IPS-NIHi7 (cell line): ENCODE measurements around the gene ATP6V0D1.

ENCODE experiments used
- DNase-seq: peaks from one replicate; pipeline ENCODE4 v3.0.0; 2012; ENCODE audit warnings: mixed read lengths; ENCODE audit errors: extremely low spot score

The ATP6V0D1 gene

DNA sequence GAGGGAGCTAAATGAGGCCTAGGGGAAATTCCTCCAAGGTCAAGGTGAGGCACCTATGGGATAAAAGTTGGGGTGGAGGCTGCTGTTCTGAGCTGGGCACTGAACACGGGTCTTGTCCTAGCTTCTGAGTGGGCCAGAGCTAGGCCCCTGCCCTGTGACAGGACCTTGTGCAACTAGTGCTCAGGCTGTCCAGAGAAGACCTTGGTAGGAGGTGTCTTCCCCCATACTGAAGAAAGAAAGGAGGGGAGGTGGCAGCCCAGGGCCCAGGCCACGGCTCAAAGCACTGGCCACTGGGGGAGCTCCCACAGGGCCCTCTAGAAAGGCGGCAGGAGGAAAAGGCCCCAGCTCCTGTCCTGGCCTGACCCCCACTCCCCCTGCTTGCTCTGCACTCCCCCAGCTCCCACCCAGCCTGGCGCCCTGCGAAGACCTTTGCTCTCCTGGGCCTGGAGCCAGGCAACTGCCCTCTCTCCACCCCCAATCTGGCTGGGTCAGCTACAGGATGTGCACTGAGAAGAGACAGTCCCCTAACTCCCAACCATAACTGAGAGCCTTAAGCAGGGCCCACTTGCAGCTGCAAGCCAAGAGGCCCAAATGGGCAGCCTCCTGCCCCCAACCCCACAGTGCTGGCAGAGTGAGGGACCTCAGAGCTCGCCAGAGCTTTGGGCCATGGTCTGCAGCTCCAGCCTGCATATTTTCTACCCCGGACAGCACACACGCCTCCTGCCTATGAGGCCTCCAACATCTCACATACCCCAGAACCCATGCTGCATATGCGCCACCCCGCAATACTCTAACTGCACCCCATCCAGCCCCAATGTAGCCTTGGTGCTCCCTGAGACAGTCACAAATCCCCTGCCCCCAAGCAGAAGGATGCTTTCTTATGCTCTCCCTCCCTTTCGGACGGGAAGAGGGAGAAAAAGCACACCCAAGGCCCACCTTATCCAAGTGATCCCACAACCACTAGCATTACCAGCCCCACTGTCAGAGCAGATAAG lies 34.7 kb downstream of the ATP6V0D1 start:
- DNase-seq: no peak

- DNase-seq: no peak
Observed at GRCh38 chr16:67445441-67445912, 35.5 kb downstream of the ATP6V0D1 start.

GRCh38 chr16:67445126-67445426 lies 35.9 kb downstream of the ATP6V0D1 start:
- DNase-seq: no peak

GRCh38 chr16:67444259-67445125 lies 36.5 kb downstream of the ATP6V0D1 start:
- DNase-seq: peak; percentile 78

DNA sequence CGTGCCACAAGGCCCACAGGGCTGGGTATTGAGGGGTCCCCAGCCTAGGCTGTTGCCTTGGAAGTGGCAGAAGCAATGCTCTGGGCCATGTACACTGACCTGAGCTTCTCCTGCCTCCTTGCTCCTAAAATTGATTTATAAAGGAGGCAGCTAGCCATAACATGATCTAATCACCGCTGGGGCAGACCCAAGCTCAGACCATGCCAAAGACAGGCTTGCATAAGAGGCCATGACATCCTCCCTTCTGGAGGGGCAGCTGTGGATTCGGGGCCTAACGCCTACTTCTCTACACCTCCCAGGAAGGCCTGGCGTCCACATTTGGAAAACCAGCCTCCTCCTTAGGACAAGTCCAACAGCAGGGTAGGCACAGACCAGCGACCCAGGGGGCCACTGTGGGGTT lies 37.7 kb downstream of the ATP6V0D1 start:
- no peak for DNase-seq

DNA sequence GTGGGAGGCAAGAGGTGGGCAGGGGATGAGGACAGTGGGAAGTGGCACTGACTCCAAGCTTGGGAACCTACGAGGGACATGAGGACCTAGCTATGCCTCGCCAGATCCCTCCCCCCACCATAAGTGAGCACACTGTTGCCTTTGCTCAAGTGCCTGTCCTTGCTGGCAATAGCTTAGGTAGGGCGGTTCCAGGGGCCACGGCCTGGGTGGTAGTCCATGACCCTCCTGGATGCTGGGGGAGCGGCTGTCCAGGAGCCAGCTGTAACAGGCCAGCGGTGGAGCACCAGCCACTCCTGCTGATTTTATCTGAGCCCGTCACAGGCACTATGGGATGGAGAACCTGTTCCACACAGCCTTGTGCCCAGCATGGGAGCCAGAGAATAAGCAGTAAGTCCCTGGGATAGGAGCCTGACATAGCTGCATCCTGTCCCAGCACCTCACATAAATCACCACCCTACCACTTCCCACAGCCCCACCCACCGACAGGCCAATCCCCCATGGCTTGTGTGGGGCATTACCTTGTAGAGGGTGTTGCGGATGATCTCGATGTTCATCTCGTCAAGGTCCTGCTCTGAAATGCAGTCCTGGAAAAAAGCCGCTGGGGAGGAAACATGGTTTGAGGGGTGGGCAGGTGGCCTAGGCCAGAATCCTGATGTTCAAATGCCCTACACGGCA lies 38.2 kb downstream of the ATP6V0D1 start:
- DNase-seq: no peak

GRCh38 chr16:67441907-67442306 lies 39.0 kb downstream of the ATP6V0D1 start:
- DNase-seq: no peak

DNA sequence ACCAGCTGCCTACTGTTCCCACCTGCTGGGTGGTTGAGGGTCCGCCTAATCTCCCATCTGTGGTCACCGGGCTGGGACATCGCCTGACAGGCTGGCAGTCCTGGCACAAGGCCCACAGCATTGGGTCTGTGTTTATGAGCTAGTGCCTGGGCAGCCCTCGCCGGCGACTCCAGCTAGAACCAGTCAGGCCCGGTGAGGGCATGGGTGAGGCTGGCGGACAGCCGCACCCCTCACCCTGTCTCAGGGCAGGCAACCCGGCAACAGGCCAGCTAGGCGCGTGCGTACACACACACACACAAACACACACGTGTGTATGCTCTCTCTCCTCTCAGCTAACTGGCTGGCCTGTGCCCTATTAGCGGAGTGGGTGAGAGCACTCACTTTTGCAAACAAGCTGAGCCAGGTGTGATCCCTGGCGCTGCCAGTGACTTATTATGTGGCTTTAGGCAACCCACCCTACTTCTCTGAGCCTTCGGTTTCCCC lies 39.6 kb downstream of the ATP6V0D1 start:
- DNase-seq: no peak

GRCh38 chr16:67438824-67439393 lies 42.0 kb downstream of the ATP6V0D1 start:
- DNase-seq: no peak

DNA sequence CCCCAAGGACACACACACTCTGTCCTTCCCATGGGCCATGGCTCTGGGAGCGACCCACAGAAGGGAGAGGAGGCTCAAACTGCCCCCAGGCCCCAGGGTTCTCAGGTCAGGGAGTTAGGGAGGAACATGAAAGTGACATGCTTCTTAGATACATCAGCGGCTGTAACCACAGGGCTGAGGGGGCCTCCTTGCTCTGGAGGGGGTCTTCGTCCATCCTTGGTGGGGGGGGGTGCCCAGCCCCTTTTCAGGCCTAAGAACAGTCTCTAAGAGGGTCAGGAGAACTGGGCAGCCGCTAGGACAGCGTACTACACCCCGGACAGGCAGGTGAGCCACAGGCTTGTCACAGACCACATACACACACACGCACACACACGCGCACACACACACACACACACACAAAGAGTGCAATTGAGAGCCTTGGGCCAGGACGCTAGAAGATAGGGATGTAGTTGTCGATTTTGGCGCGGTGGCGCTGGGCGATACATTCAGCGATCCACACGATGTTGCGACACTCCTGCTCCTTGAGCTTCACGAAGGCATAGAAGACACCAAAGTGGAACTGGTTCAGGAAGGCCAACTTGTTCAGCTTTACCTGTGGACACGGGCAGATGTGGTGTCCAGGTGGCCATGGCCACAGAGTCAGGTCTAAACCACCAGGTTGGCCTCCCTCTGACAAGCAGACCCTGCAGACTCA lies 42.7 kb downstream of the ATP6V0D1 start:
- no peak for DNase-seq

DNA sequence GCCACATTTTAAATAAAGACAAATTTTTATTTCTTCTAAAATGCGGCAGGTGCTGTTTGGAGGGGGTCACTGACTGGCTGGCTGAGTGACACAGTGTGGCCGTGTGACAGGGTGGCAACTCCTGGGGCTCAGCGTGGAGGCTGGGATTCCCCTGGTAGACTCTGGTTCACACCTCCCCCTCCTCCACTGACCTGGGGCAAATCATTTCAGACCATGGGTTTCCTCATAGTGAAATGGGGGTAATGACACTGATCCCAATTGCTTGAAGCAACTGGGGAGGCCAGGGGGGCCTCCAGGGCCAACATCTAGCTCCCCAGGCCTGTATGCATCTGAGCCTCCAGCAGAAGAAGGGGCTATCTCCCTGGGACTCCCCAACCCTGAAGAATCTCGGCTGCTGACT lies 43.4 kb downstream of the ATP6V0D1 start:
- DNase-seq: no peak

DNA sequence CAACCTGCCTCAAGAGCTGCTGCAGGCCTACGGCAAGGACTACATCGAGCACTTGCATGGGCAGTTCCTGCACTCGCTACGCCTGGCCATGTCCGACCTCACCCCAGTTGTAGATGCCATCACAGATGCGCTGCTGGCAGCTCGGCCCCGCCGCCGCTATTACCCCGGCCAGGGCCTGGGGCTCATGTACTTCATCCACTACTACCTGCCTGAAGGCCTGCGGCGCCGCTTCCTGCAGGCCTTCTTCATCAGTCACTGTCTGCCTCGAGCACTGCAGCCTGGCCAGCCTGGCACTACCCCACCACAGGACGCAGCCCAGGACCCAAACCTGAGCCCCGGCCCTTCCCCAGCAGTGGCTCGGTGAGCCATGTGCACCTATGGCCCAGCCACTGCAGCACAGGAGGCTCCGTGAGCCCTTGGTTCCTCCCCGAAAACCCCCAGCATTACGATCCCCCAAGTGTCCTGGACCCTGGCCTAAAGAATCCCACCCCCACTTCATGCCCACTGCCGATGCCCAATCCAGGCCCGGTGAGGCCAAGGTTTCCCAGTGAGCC lies 44.2 kb downstream of the ATP6V0D1 start:
- DNase-seq: no peak

DNA sequence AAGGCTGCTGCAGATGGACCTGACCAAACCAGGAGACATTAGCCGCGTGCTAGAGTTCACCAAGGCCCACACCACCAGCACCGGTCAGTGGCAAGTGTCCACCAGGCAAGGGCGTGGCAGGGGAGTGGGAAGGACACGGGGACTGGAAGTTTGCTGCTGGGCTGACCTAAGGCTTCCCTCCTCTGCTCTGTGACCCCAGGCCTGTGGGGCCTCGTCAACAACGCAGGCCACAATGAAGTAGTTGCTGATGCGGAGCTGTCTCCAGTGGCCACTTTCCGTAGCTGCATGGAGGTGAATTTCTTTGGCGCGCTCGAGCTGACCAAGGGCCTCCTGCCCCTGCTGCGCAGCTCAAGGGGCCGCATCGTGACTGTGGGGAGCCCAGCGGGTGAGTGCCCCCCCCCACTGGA lies 45.2 kb downstream of the ATP6V0D1 start:
- no peak for DNase-seq

DNA sequence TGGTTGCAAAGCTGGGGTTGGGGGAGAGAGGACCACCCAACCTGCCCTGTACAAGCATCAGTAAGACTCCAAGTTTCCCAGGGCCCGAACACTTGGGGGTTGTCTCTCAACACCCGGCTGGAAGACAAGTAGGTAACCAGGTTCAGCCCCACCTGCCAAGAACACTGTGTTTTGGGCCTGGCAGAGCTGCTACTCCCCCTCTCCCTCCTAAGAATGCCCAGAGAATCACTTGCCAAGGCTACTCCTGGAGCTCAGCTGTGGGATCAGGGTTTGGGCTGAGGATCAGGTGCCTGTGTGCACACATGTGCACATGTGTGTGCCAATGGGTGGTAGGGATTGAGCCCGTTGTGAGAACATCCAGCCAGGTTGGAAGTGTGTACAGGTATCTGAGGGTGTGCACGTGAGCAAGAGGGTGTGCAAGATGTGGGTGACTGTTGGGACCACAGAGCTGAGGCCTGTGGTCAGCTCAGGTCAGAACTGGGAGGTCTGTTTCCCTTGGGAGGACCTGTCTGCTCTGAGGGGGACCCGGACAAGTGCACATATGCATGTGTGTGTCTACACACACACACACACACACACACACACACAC lies 47.7 kb downstream of the ATP6V0D1 start:
- no peak for DNase-seq

DNA sequence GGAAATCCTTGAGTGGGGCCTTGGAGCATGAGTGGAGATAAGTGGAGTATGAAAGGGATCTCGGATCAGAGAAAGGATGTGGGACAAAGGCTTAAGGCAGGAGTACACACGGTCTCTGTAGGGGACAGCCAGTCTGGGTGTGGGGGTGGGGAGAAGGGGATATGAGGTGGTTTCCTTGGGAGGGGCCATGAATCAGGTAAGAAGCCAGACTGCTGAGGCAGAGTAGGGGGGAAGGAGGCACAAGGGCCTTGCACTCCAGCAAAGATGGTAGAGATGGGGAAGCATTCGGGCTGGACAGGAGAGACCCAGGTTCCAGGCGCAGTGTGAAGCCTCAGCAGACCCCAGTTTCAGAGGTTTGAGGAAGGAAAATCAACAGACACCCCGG lies 48.5 kb downstream of the ATP6V0D1 start:
- no peak for DNase-seq

GRCh38 chr16:67431775-67432505 lies 49.0 kb downstream of the ATP6V0D1 start:
- peak; percentile 75 for DNase-seq

- DNase-seq: peak; percentile 81
Observed at GRCh38 chr16:67430977-67431774, 49.8 kb downstream of the ATP6V0D1 start, which contains the start of gene HSD11B2. TSS of gene HSD11B2 (plus strand) at chr16:67431121. CDS start at chr16:67431249, 128 bp downstream.

DNA sequence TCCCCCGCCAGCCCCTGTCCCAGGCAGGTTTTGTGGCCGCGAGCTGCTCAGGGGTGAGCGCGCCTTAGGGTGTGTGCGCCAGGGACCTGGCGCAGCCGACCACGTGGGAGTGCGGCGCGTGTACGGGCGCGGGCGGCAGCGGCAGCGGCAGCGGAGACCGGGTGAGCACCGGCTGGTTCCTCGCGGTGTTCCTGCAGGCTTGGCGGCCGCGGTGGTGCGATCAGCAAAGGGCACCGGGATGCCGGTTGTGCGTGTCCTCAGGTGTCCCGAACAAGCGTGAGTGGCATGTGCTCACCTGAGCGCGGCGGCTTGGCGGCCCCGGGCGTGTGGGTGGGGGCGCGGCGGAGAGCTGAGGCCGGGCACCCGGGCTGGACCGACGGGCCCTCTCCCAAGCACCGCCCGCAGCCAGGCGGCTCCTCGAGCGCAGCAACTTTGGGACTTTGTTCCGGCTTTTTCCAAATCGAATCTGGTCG lies 50.4 kb downstream of the ATP6V0D1 start:
- DNase-seq: no peak
